SU-DHL-6 (cell line): ENCODE data around the gene UBR4.

ENCODE experiments used
- H2AFZ ChIP-seq: fragments of 200-600 bp; sonication (generic); 2 replicates; pipeline ENCODE4 v1.6.1; 2014; ENCODE audit warnings: low read depth, mild to moderate bottlenecking, moderate library complexity, mixed read lengths, antibody characterized with exemption, low read length; ENCODE audit not compliant: severe bottlenecking
- H3F3A ChIP-seq: fragments of 200-600 bp; shearing (Covaris generic); 2 replicates; pipeline ENCODE4 v1.6.0; 2016; ENCODE audit warnings: antibody characterized with exemption, mild to moderate bottlenecking; ENCODE audit not compliant: insufficient read depth
- H3K27ac ChIP-seq: fragments of 200-600 bp; sonication (generic); 2 replicates; pipeline ENCODE4 v1.5.1; 2016; ENCODE audit warnings: low read depth, mild to moderate bottlenecking, low read length, moderate library complexity, mixed read lengths
- H3K27me3 ChIP-seq: fragments of 200-600 bp; sonication (generic), shearing (Covaris generic); 2 replicates; pipeline ENCODE4 v1.6.0; 2014; ENCODE audit warnings: mild to moderate bottlenecking, low read length
- H3K36me3 ChIP-seq: fragments of 200-600 bp; sonication (generic); 2 replicates; pipeline ENCODE4 v1.6.1; 2014; ENCODE audit warnings: mild to moderate bottlenecking, low read length, mixed read lengths
- H3K4me2 ChIP-seq: fragments of 300-600, 200-600 bp; shearing (Covaris generic), sonication (generic); 2 replicates; pipeline ENCODE4 v1.6.0; 2014; ENCODE audit warnings: low read length, low read depth, mild to moderate bottlenecking; ENCODE audit not compliant: poor library complexity, severe bottlenecking
- H3K4me3 ChIP-seq: fragments of 200-600 bp; sonication (generic); 2 replicates; pipeline ENCODE4 v1.5.1; 2014; ENCODE audit warnings: antibody characterized with exemption, low read length, mild to moderate bottlenecking, mixed read lengths; ENCODE audit not compliant: insufficient read depth, poor library complexity, severe bottlenecking
- H3K79me2 ChIP-seq: fragments of 200-600 bp; sonication (generic); 2 replicates; pipeline ENCODE4 v1.6.1; 2014; ENCODE audit warnings: mild to moderate bottlenecking, low read length, moderate library complexity; ENCODE audit not compliant: insufficient read depth
- H3K9ac ChIP-seq: fragments of 200-600 bp; sonication (generic); 2 replicates; pipeline ENCODE4 v1.7.0; 2014; ENCODE audit warnings: mild to moderate bottlenecking, low read length
- H3K9me2 ChIP-seq: fragments of 200-600 bp; sonication (generic); replicated peaks from 2 replicates; pipeline ENCODE4 v1.6.1; 2014; ENCODE audit warnings: low read length; ENCODE audit not compliant: insufficient read depth
- H3K9me3 ChIP-seq: fragments of 200-600 bp; sonication (generic); 2 replicates; pipeline ENCODE4 v1.6.1; 2014; ENCODE audit warnings: low read length, mixed read lengths; ENCODE audit not compliant: insufficient read depth
- H4K20me1 ChIP-seq: fragments of 200-600 bp; sonication (generic); 2 replicates; pipeline ENCODE4 v1.6.1; 2014; ENCODE audit warnings: low read depth, mild to moderate bottlenecking, antibody characterized with exemption, low read length, moderate library complexity, mixed read lengths
- CTCF ChIP-seq: fragments of 200-600 bp; sonication (generic); IDR thresholded peaks from one replicate; pipeline ENCODE4 v1.5.1; 2017; ENCODE audit warnings: antibody characterized with exemption, mild to moderate bottlenecking, low read length, moderate library complexity; ENCODE audit not compliant: insufficient read depth, poor library complexity, severe bottlenecking
- EZH2phosphoT487 ChIP-seq: fragments of 200-600 bp; sonication (generic), shearing (Covaris generic); conservative IDR thresholded peaks from 2 replicates; pipeline ENCODE4 v1.6.1; 2018; ENCODE audit warnings: mild to moderate bottlenecking, antibody characterized with exemption, low read length, moderate library complexity, mixed read lengths

UBR4 gene

DNA sequence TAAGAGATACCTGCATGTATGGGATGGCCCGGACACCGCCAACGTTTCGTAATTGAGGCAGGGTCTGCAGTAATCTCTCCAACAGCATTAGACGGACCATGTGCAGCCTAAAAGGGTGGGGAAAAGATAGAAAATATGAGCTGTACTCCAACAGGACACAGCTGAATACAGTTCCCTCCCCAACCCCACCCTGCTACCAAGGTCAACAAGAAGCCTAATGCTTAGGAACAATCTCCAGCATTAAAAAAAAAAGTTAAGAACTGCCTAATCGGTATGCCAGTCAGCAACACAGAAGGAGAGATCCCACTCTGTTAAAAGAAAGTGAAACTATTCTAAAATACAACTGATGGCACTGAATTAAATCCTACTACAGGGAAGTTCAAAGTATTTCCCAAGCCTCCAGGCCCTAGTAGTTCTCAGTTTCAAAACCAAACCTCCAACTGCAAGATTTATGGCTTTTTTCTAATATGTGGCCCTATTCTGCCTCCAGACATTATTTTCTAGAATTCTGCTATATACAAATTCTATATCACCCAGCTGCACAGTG, 81.0 kb downstream of the UBR4 start:
- Histone ChIP-seq H3K4me2 (no peak overlapping the region), H3K4me3 (no peak overlapping the region), H3K9me2 (no peaks in the 10 kb centered on the region), H3K9ac (no peak overlapping the region), H3F3A (no peaks in the 10 kb centered on the region), H3K9me3 (no peaks in the 10 kb centered on the region), H2AFZ (no peak overlapping the region), H3K27me3 (no peaks in the 10 kb centered on the region), H3K27ac (no peak overlapping the region), H3K36me3 (peaks cover 40% of the 10 kb centered on the region), H3K79me2 (no peaks in the 10 kb centered on the region), H4K20me1 (no peaks in the 10 kb centered on the region)
- TF ChIP-seq EZH2phosphoT487 (no peak), CTCF (no peak)

GRCh38 chr1:19124273-19124672, 85.8 kb downstream of the UBR4 start:
- Histone ChIP-seq H3K9me2 (no peaks in the 10 kb centered on the region), H3K79me2 (no peaks in the 10 kb centered on the region), H3K9ac (no peak overlapping the region), H4K20me1 (no peaks in the 10 kb centered on the region), H3K4me2 (no peak overlapping the region), H3K27ac (no peak overlapping the region), H3K4me3 (no peak overlapping the region), H2AFZ (no peak overlapping the region), H3K9me3 (no peaks in the 10 kb centered on the region), H3K36me3 (peaks cover 20% of the 10 kb centered on the region), H3F3A (no peaks in the 10 kb centered on the region), H3K27me3 (no peaks in the 10 kb centered on the region)
- TF ChIP-seq CTCF (no peak), EZH2phosphoT487 (no peak)

DNA sequence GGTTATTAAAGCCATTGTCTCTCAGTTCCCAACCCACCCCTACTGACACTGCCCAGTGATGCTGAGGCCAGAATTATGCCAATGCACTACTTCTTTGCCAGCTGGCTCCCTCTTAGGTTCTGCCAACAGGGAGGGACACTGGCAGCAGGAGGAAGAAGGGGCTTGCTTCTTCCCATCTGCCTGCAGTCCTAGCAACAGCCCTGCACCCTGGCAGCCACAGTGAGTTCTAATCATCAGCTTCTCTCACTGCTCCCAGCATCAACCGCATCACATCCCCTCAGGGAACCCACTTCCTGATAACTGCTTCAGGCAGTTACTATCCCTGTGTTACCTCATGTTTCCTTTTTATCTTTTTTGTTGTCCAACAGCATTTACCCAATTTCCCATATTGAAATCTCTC, 86.2 kb downstream of the UBR4 start:
- Histone ChIP-seq H2AFZ (no peak overlapping the region), H3K4me3 (no peak overlapping the region), H3K4me2 (no peak overlapping the region), H4K20me1 (no peaks in the 10 kb centered on the region), H3K36me3 (peaks cover 19% of the 10 kb centered on the region), H3K27ac (no peak overlapping the region), H3K9ac (no peak overlapping the region), H3F3A (no peaks in the 10 kb centered on the region), H3K27me3 (no peaks in the 10 kb centered on the region), H3K9me3 (no peaks in the 10 kb centered on the region), H3K9me2 (no peaks in the 10 kb centered on the region), H3K79me2 (no peaks in the 10 kb centered on the region)
- TF ChIP-seq EZH2phosphoT487 (no peak), CTCF (no peak)

DNA sequence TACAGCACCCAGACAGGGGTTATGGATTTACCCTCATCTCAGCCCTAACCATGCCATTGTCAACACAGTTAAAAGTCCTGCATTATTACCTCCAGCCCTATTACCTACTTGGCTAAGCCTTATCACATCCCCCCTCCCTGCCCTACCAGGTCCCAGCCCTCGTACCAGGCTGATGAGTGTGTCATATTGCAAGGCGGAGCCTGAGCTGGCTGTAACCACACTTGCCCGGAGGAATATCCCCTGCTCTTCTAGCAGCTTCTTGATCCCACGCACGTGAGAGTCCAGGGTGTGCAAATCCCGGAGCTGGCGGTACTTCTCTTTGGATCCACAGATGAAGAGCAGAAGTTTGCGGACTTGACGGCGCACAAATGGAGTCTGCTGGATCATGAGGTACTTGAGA, 87.4 kb downstream of the UBR4 start:
- TF ChIP-seq EZH2phosphoT487 (no peak), CTCF (no peak)

More for the DNA sequence above, 87.4 kb downstream of the UBR4 start:
- Histone ChIP-seq H3K27me3 (no peaks in the 10 kb centered on the region), H3K4me2 (no peak overlapping the region), H3K36me3 (peaks cover 24% of the 10 kb centered on the region), H2AFZ (no peak overlapping the region), H3K27ac (no peak overlapping the region), H3K4me3 (no peak overlapping the region), H4K20me1 (no peaks in the 10 kb centered on the region), H3K9me2 (no peaks in the 10 kb centered on the region), H3F3A (no peaks in the 10 kb centered on the region), H3K9me3 (no peaks in the 10 kb centered on the region), H3K79me2 (no peaks in the 10 kb centered on the region), H3K9ac (no peak overlapping the region)
